Prostate gland (tissue), 2 donors: ENCODE results near the gene GAREM1. TPM values are rescaled to one million over a fixed set of nuclear protein-coding genes. Genes with fewer than 3 reads are reported as not detected.
A peak's percentile ranks its signal among the peaks of the same experiment; 100 is the strongest.

ENCODE experiments used
- DNase-seq: peaks from one replicate; pipeline ENCODE4 v3.0.0-alpha.2; 2019; ENCODE audit warnings: low spot score
- H3K27ac ChIP-seq, 2 donors: fragments of 200-600 bp; sonication (generic); 2 replicates each; pipeline ENCODE4 v1.5.1; 2017 to 2019
- H3K27me3 ChIP-seq: fragments of 200-600 bp; sonication (generic); replicated peaks from 2 replicates; pipeline ENCODE4 v1.5.1; 2019; ENCODE audit not compliant: insufficient read depth
- H3K36me3 ChIP-seq, 2 donors: fragments of 200-600 bp; sonication (generic); 1 replicate in 1 of 2; 2 replicates in 1 of 2; pipeline versions ENCODE4 v1.5.1 to v1.8.1; 2017 to 2019
- H3K4me1 ChIP-seq: fragments of 200-600 bp; sonication (generic); replicated peaks from 2 replicates; pipeline ENCODE4 v1.5.1; 2019
- H3K4me3 ChIP-seq, 2 donors: fragments of 200-600 bp; sonication (generic); 2 replicates each; pipeline ENCODE4 v1.5.1; 2017 to 2019
- H3K9me3 ChIP-seq: fragments of 200-600 bp; sonication (generic); 2 replicates; pipeline ENCODE4 v1.5.1; 2017
- POLR2A ChIP-seq: fragments of 450-650 bp; IDR thresholded peaks from one replicate; pipeline ENCODE4 v1.6.1; 2016; ENCODE audit warnings: antibody characterized with exemption, mild to moderate bottlenecking
- POLR2AphosphoS5 ChIP-seq: sonication (generic); formaldehyde crosslinking; IDR thresholded peaks from one replicate; pipeline ENCODE4 v1.6.1; 2017; ENCODE audit warnings: antibody characterized with exemption
- WGBS: methylation state at CpG from one replicate; pipeline ENCODE4 v1.1.5; 2018; 5-methylcytosine and 5-hydroxymethylcytosine counted together
- intact Hi-C: fragments of 100-400 bp; cut with DNase I; formaldehyde crosslinking; loops from one replicate; pipeline ENCODE4 v1.14.2; 2022
- total RNA-seq, 2 donors: library from RNA; depleted of rRNA; stranded (reverse); fragments of >200 nt; gene quantifications; one replicate each; pipeline ENCODE4 v1.1.0, GENCODE V29; 2016
- TF ChIP-seq, protein P1 (sequence below), 4 experiments: fragments of 200-600 bp in 2 of 4; fragments of 450-650 bp in 2 of 4; sonication (generic) in 2 of 4; IDR thresholded peaks; 1 replicate in 3 of 4; 2 replicates in 1 of 4; pipeline ENCODE4 v1.5.1; 2016 to 2019; ENCODE audit warnings: antibody characterized with exemption in 4 of 4, mild to moderate bottlenecking in 2 of 4, moderate library complexity in 2 of 4

The GAREM1 gene
- total RNA-seq, 2 donors from 2014 or later = 9.5 to 14.9 TPM

DNA sequence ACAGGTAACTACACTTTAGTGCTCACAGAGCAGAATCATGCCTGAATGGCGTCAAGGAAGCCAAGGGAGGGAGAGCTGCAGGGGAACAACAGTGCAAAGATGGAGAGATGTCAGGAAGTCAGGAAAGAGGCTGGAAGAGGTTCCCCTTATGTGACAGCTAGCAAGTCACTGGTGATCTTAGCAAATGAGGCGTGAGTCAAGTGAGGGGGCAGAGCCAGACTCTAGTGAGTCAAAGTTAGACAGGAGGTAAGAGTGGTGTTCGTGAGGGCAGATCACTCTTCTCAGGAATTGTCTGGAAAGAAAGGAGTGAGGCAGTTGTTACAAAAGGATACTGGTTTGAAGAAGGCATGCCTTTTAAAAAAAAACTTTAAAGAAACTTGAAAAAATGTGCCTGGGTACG is 193.8 kb downstream of the GAREM1 start:
- no peaks in the 10 kb centered on the region for H3K4me1 ChIP-seq
- TF ChIP-seq, protein P1, sequence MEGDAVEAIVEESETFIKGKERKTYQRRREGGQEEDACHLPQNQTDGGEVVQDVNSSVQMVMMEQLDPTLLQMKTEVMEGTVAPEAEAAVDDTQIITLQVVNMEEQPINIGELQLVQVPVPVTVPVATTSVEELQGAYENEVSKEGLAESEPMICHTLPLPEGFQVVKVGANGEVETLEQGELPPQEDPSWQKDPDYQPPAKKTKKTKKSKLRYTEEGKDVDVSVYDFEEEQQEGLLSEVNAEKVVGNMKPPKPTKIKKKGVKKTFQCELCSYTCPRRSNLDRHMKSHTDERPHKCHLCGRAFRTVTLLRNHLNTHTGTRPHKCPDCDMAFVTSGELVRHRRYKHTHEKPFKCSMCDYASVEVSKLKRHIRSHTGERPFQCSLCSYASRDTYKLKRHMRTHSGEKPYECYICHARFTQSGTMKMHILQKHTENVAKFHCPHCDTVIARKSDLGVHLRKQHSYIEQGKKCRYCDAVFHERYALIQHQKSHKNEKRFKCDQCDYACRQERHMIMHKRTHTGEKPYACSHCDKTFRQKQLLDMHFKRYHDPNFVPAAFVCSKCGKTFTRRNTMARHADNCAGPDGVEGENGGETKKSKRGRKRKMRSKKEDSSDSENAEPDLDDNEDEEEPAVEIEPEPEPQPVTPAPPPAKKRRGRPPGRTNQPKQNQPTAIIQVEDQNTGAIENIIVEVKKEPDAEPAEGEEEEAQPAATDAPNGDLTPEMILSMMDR (IDR thresholded peaks at IDR 0.05) = no peak
- TF ChIP-seq POLR2A (no peak), POLR2AphosphoS5 (no peak)
- no peak for DNase-seq
- H3K36me3 ChIP-seq = no peaks in the 10 kb centered on the region
- 88% methylated on average over 4 of the region's 4 CpGs for WGBS
- no peaks in the 10 kb centered on the region for H3K27me3 ChIP-seq
- intact Hi-C loops = no loop called here
- no peaks in the 10 kb centered on the region for H3K9me3 ChIP-seq
- H3K27ac ChIP-seq = no peak overlapping the region
- no peak overlapping the region for H3K4me3 ChIP-seq

DNA sequence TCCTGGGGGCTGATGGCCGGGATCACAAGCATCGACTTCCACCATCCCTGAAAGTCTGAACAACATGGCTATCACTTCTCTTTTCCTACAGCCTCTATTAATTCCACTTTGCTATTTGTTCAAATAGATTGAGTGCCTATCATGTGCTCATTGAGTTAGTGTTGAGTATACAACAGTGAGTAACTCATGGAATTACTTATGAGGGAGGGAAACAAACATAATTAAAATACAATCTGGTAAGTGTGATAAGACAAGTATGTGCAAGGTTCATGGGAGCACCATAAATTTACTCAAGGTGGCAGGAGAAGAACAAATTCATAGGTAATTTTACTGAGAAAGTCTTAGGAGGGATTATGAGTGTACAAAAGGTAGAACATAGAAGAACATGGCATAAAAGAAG is 194.4 kb downstream of the GAREM1 start:
- Histone ChIP-seq H3K27ac (no peak overlapping the region), H3K27me3 (no peaks in the 10 kb centered on the region), H3K9me3 (no peaks in the 10 kb centered on the region), H3K4me1 (no peaks in the 10 kb centered on the region), H3K4me3 (no peak overlapping the region), H3K36me3 (no peaks in the 10 kb centered on the region)
- intact Hi-C loops = no loop called here
- TF ChIP-seq, protein P1 (IDR thresholded peaks at IDR 0.05) = no peak
- TF ChIP-seq POLR2AphosphoS5 (no peak), POLR2A (no peak)
- no peak for DNase-seq
- 95% methylated on average over 2 of the region's 2 CpGs for WGBS

DNA sequence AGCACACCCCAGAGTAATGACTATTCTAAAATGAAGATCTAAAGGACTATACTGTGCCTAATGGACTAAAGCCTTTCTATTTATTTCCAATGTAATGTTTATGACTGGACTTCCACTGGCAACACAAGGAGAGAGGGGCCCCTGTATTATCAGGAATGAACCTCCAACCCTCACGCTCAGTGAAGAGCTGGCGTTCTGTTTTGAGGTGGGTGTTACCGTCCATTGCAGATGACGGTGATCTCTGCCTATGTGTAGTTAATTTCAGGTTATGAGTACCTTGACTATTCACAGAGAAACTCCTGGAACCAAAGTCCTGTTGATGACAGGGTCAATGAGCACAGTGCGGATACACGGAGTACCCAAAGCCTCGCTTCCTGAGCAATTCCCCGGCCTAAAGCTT is 195.5 kb downstream of the GAREM1 start:
- no peak for DNase-seq
- H3K4me1 ChIP-seq = no peaks in the 10 kb centered on the region
- H3K9me3 ChIP-seq = no peaks in the 10 kb centered on the region
- no peak overlapping the region for H3K27ac ChIP-seq
- WGBS = 98% methylated on average over 8 of the region's 8 CpGs
- TF ChIP-seq POLR2A (no peak), POLR2AphosphoS5 (no peak)
- TF ChIP-seq, protein P1 (IDR thresholded peaks at IDR 0.05) = no peak
- intact Hi-C loops = no loop called here
- H3K36me3 ChIP-seq = no peaks in the 10 kb centered on the region
- H3K4me3 ChIP-seq = no peak overlapping the region
- H3K27me3 ChIP-seq = no peaks in the 10 kb centered on the region

DNA sequence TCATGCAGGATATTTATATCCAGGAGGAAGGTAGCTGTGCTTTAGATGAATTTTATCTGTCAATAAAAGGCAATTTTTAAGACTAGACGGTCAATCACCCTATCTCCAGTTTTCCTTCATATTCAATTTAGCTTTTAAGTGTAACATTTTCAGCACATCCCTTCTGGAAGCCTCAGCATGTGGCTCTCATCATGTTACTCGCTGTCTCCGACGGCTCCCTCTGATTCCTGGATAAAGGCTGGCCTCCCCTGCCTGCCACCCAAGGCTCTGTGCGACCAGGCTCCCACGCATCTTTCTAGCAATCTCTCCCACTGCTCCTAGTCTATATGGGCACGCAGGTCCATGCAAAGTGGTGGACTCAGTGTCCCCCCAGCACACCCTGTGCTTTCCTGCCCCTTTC is 196.4 kb downstream of the GAREM1 start:
- no peak for DNase-seq
- no peaks in the 10 kb centered on the region for H3K27me3 ChIP-seq
- H3K27ac ChIP-seq = no peak overlapping the region
- H3K4me3 ChIP-seq = no peak overlapping the region
- H3K4me1 ChIP-seq = no peaks in the 10 kb centered on the region
- intact Hi-C loops = loop anchor here (5.0 kb wide), 1 partner anchor 278 kb away; no protein-coding TSS in a partner anchor
- no peaks in the 10 kb centered on the region for H3K36me3 ChIP-seq
- WGBS = 80% methylated on average over 7 of the region's 7 CpGs
- TF ChIP-seq POLR2AphosphoS5 (no peak), POLR2A (no peak)
- TF ChIP-seq, protein P1 (IDR thresholded peaks at IDR 0.05) = no peak
- H3K9me3 ChIP-seq = no peaks in the 10 kb centered on the region

DNA sequence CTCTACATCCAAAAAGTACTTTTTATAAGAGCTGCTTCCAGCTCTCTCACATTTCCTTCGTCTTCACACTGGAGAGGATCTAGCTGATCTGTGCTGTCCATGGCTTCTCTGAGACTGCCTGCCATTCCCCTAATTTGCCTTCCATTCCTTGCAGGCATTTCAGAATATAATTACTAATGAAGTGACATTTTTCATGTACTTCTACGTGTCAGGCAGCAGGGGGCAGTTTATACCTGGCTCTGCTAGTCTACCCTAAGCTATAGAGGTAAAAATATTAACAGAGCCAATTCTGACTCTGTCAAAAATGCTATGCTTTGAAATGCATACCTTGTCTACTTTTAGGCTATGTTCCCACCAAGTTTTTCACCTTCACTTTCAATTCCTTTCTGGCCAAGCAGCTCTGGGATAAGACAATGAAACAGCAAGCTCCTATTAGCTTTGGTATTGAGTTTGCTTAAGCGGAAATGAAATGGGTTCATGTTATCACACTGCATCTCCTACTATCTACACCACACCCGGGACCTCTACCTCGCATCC is 198.9 kb downstream of the GAREM1 start:
- WGBS = 42% methylated on average over 5 of the region's 5 CpGs
- intact Hi-C loops = loop anchor here (2.0 to 5.0 kb wide), 2 partner anchors 199 to 281 kb away; partner anchors contain the start of gene GAREM1
- H3K27ac ChIP-seq = no peak overlapping the region

More for the DNA sequence above, 198.9 kb downstream of the GAREM1 start:
- Histone ChIP-seq H3K4me1 (no peaks in the 10 kb centered on the region), H3K27me3 (no peaks in the 10 kb centered on the region), H3K36me3 (no peaks in the 10 kb centered on the region), H3K9me3 (no peaks in the 10 kb centered on the region), H3K4me3 (no peak overlapping the region)
- peak; percentile 14 for DNase-seq
- TF ChIP-seq POLR2AphosphoS5 = peak; percentile 58
- TF ChIP-seq, protein P1 (IDR thresholded peaks at IDR 0.05) = peak; percentile 18 to 81 (median 68)
- TF ChIP-seq POLR2A = no peak
